Measurements from ENCODE around the gene TPD52L2.

DNA sequence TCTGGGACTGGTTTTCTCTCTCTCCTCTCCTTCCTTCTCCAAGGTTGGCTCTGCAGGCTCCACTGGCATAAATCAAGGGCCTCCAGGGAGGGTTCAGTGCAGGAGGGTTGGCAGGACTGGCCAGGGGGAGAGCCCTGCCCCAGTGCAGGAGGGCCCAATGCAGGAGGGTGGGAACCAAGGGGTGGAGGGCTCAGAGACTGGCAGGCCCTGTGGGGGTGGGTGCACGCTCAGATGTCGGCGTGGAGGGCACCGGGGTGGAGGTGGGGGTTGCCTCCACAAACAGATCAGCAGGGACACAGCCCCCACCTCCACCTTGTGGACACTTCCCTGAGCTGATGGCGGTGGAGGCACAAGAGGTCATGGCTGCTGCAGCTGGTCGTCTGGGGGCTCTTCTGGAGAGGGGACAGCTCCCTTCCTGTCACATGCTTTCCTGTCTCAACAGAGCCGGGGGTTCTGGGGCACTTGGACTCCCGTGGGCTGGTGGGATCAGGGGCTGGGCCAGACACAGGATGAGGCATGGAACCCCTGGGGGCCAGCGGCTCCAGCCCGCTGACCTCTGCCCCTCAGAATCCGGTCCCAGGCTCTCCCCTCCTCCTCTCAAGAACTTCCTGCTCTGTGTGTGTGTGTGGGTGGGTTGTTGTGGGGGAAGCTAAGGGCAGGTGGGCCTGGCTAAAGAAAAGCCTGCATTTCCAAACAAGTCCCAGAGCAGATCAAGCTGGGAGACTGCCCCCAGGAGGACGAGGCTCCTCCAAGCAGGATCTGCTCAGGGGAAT, 6.5 kb upstream of the TPD52L2 start:
- TF ChIP-seq, protein P1, sequence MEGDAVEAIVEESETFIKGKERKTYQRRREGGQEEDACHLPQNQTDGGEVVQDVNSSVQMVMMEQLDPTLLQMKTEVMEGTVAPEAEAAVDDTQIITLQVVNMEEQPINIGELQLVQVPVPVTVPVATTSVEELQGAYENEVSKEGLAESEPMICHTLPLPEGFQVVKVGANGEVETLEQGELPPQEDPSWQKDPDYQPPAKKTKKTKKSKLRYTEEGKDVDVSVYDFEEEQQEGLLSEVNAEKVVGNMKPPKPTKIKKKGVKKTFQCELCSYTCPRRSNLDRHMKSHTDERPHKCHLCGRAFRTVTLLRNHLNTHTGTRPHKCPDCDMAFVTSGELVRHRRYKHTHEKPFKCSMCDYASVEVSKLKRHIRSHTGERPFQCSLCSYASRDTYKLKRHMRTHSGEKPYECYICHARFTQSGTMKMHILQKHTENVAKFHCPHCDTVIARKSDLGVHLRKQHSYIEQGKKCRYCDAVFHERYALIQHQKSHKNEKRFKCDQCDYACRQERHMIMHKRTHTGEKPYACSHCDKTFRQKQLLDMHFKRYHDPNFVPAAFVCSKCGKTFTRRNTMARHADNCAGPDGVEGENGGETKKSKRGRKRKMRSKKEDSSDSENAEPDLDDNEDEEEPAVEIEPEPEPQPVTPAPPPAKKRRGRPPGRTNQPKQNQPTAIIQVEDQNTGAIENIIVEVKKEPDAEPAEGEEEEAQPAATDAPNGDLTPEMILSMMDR (IDR thresholded peaks at IDR 0.05; ENCODE audit: low read depth, low read length) = no peak
- no peak for TF ChIP-seq POLR2A (IDR thresholded peaks at IDR 0.05; ENCODE audit: extremely low read depth, insufficient read length)
- TF ChIP-seq, protein P2, sequence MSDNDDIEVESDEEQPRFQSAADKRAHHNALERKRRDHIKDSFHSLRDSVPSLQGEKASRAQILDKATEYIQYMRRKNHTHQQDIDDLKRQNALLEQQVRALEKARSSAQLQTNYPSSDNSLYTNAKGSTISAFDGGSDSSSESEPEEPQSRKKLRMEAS (IDR thresholded peaks at IDR 0.05; ENCODE audit: low read depth, low read length) = peak; percentile 72
